Spleen (tissue), 11 donors: ENCODE results near the gene PRDX2. TPM values are rescaled to one million over a fixed set of nuclear protein-coding genes. Genes with fewer than 3 reads are reported as not detected.

Experiments
- DNase-seq: peaks from one replicate; pipeline ENCODE4 v3.0.0-alpha.2; 2020
- H3K27ac ChIP-seq, 8 donors: fragments of 200-600 bp; sonication (generic) in 7 of 8; 1 replicate in 4 of 8; 2 replicates in 4 of 8; pipeline versions ENCODE4 v1.5.0 to v1.8.0; 2016 to 2021; ENCODE audit warnings: inconsistent platforms in 4 of 8, mild to moderate bottlenecking in 4 of 8, moderate library complexity in 1 of 8
- H3K27me3 ChIP-seq, 7 donors: fragments of 200-600 bp; sonication (generic) in 6 of 7; replicated peaks in 1 of 7; 1 replicate in 4 of 7; 2 replicates in 3 of 7; pipeline versions ENCODE4 v1.5.0 to v1.8.0; 2016 to 2021; ENCODE audit warnings: inconsistent platforms in 3 of 7, mild to moderate bottlenecking in 1 of 7
- H3K36me3 ChIP-seq, 6 donors: fragments of 200-600 bp; sonication (generic) in 5 of 6; 1 replicate in 4 of 6; 2 replicates in 2 of 6; pipeline versions ENCODE4 v1.5.0 to v1.8.0; 2016 to 2021; ENCODE audit warnings: inconsistent platforms in 2 of 6
- H3K4me1 ChIP-seq, 6 donors: fragments of 200-600 bp; sonication (generic) in 5 of 6; 1 replicate in 3 of 6; 2 replicates in 3 of 6; pipeline versions ENCODE4 v1.5.0 to v1.8.0; 2016 to 2021; ENCODE audit warnings: inconsistent platforms in 3 of 6
- H3K4me3 ChIP-seq, 8 donors: fragments of 200-600 bp; sonication (generic) in 7 of 8; 1 replicate in 4 of 8; 2 replicates in 4 of 8; pipeline versions ENCODE4 v1.5.0 to v1.8.0; 2016 to 2021; ENCODE audit warnings: inconsistent platforms in 4 of 8, mild to moderate bottlenecking in 4 of 8, moderate library complexity in 2 of 8
- H3K9me3 ChIP-seq, 8 donors: fragments of 200-600 bp; sonication (generic) in 7 of 8; 1 replicate in 4 of 8; 2 replicates in 4 of 8; pipeline versions ENCODE4 v1.5.0 to v1.8.0; 2016 to 2021; ENCODE audit warnings: inconsistent platforms in 4 of 8
- POLR2A ChIP-seq, 3 donors: fragments of 450-650 bp; IDR thresholded peaks; one replicate each; pipeline ENCODE4 v1.5.1; 2017; ENCODE audit warnings: antibody characterized with exemption in 3 of 3, mild to moderate bottlenecking in 1 of 3
- POLR2AphosphoS5 ChIP-seq, 3 donors: sonication (generic); formaldehyde crosslinking; IDR thresholded peaks; one replicate each; pipeline ENCODE4 v1.5.1; 2017; ENCODE audit warnings: antibody characterized with exemption in 3 of 3
- WGBS, 5 donors: extraction: QIAGEN DNeasy Blood & Tissue Kit in 3 of 5; methylation state at CpG; one replicate each; pipeline versions ENCODE4 v1.1.5 to v1.1.7; 2013 to 2018; 5-methylcytosine and 5-hydroxymethylcytosine counted together
- intact Hi-C: fragments of 100-400 bp; cut with DNase I; formaldehyde crosslinking; loops from one replicate; pipeline ENCODE4 v1.15.0; 2023; ENCODE audit warnings: low total_unique reads
- polyA plus RNA-seq, 3 donors: library from polyadenylated mRNA; stranded (reverse); fragments of 200-250 nt; gene quantifications; one replicate each; pipeline ENCODE4 v1.2.1, GENCODE V29; 2013
- total RNA-seq, 7 donors: library from RNA; depleted of rRNA in 3 of 7; stranded (reverse); fragments of >200 nt in 3 of 7; fragmentation: NEBNext Ultra II Directional in 4 of 7; extraction: Animal tissue kit (Norgen Biotek cat#: 25700) in 4 of 7; gene quantifications; one replicate each; pipeline versions ENCODE4 v1.1.0 to v1.2.1, GENCODE V29; 2016 to 2021
- TF ChIP-seq, protein P1 (sequence below), 11 experiments: fragments of 200-600 bp in 7 of 11; fragments of 450-650 bp in 4 of 11; sonication (generic) in 4 of 11; IDR thresholded peaks in 8 of 11; conservative IDR thresholded peaks in 3 of 11; 1 replicate in 7 of 11; 2 replicates in 4 of 11; pipeline versions ENCODE4 v1.4.0 to v1.8.0; 2016 to 2021; ENCODE audit warnings: antibody characterized with exemption in 11 of 11, inconsistent platforms in 4 of 11, mild to moderate bottlenecking in 1 of 11
- donor health status: healthy with polysubstance abuse.
- donor health status: DM: no; HTN: no; CAD: no; lungs with moderate emphysema.
- donor health status: DM: no; HTN: no; CAD: no.
- donor health status: Bipolar disorder and iron deficiency.
- donor health status: healthy.
- donor health status: DM: no; HTN: no; CAD: no.
- donor health status: DM: yes; HTN: yes; CAD: no.

PRDX2 gene
- total and polyA plus RNA-seq, 10 donors, result 78.3 to 203 (median 117) TPM

- 82 to 97% (median 92%) methylated on average over 6 of the region's 6 CpGs for WGBS, 5 donors
- Histone ChIP-seq H3K9me3 (no peaks in the 10 kb centered on the region), H3K4me3 (no peak overlapping the region), H3K27ac (peak overlapping the region in 4 of 8 donors; percentile 71 to 100 (median 90)), H3K27me3 (peaks cover 0 to 12% (median 0%) of the 10 kb centered on the region in 7 donors), H3K36me3 (peaks cover 0 to 38% (median 9%) of the 10 kb centered on the region in 6 donors), H3K4me1 (peaks cover 24 to 62% (median 50%) of the 10 kb centered on the region in 6 donors)
- TF ChIP-seq, protein P1, sequence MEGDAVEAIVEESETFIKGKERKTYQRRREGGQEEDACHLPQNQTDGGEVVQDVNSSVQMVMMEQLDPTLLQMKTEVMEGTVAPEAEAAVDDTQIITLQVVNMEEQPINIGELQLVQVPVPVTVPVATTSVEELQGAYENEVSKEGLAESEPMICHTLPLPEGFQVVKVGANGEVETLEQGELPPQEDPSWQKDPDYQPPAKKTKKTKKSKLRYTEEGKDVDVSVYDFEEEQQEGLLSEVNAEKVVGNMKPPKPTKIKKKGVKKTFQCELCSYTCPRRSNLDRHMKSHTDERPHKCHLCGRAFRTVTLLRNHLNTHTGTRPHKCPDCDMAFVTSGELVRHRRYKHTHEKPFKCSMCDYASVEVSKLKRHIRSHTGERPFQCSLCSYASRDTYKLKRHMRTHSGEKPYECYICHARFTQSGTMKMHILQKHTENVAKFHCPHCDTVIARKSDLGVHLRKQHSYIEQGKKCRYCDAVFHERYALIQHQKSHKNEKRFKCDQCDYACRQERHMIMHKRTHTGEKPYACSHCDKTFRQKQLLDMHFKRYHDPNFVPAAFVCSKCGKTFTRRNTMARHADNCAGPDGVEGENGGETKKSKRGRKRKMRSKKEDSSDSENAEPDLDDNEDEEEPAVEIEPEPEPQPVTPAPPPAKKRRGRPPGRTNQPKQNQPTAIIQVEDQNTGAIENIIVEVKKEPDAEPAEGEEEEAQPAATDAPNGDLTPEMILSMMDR (IDR thresholded peaks at IDR 0.05 in 8 of 11, conservative IDR thresholded peaks at IDR 0.05 in 3 of 11), result no peak
- TF ChIP-seq POLR2AphosphoS5 (IDR thresholded peaks at IDR 0.05), result no peak
- no peak for TF ChIP-seq POLR2A (IDR thresholded peaks at IDR 0.05)
- no peak for DNase-seq
- intact Hi-C loops, result loop anchor here (5.0 kb wide), 1 partner anchor 35 kb away; no protein-coding TSS in a partner anchor
These were observed 4.4 kb downstream of the PRDX2 start for GRCh38 chr19:12797141-12797587.

- intact Hi-C loops, result loop anchor here (5.0 kb wide), 1 partner anchor 34 kb away; no protein-coding TSS in a partner anchor
- H3K36me3 ChIP-seq, result peaks cover 0 to 38% (median 9%) of the 10 kb centered on the region in 6 donors
- peaks cover 21 to 55% (median 45%) of the 10 kb centered on the region in 6 donors for H3K4me1 ChIP-seq
- H3K4me3 ChIP-seq, result peak overlapping the region in 3 of 8 donors; percentile 2 to 49 (median 12)
- TF ChIP-seq POLR2AphosphoS5 (IDR thresholded peaks at IDR 0.05) (peak; percentile 3 to 82 (median 62)), POLR2A (IDR thresholded peaks at IDR 0.05) (no peak)
- TF ChIP-seq, protein P1 (IDR thresholded peaks at IDR 0.05 in 8 of 11, conservative IDR thresholded peaks at IDR 0.05 in 3 of 11), result peak; percentile 91 to 100 (median 96)
- peaks cover 0 to 5% (median 0%) of the 10 kb centered on the region in 7 donors for H3K27me3 ChIP-seq
- DNase-seq, result peak; percentile 93
- 6 to 11% (median 10%) methylated on average over 17 to 18 of the region's 18 CpGs for WGBS, 5 donors
- H3K27ac ChIP-seq, result peak overlapping the region; percentile 49 to 100 (median 76)
- no peaks in the 10 kb centered on the region for H3K9me3 ChIP-seq
These were observed 5.2 kb downstream of the PRDX2 start for GRCh38 chr19:12796146-12797071.

GRCh38 chr19:12794971-12795381, 6.6 kb downstream of the PRDX2 start:
- peaks cover 13 to 50% (median 43%) of the 10 kb centered on the region in 6 donors for H3K4me1 ChIP-seq
- WGBS, 5 donors, result 87 to 93% (median 89%) methylated on average over 9 of the region's 9 CpGs
- no peak overlapping the region for H3K4me3 ChIP-seq
- intact Hi-C loops, result loop anchor here (5.0 kb wide), 1 partner anchor 33 kb away; no protein-coding TSS in a partner anchor
- peaks cover 0 to 5% (median 0%) of the 10 kb centered on the region in 7 donors for H3K27me3 ChIP-seq
- peaks cover 0 to 32% (median 9%) of the 10 kb centered on the region in 6 donors for H3K36me3 ChIP-seq
- peak overlapping the region; percentile 97 to 100 (median 100) for H3K27ac ChIP-seq
- TF ChIP-seq POLR2AphosphoS5 (IDR thresholded peaks at IDR 0.05), result peak in 1 of 3 donors; percentile 34
- TF ChIP-seq, protein P1 (IDR thresholded peaks at IDR 0.05 in 8 of 11, conservative IDR thresholded peaks at IDR 0.05 in 3 of 11), result no peak
- no peaks in the 10 kb centered on the region for H3K9me3 ChIP-seq
- peak; percentile 72 for DNase-seq
